Omental fat pad (tissue), 4 donors: ENCODE measurements around the gene UBE2E3. TPM values are rescaled to one million over a fixed set of nuclear protein-coding genes. Genes with fewer than 3 reads are reported as not detected.
"Not testable (repeated sequence)": the region's sequence is repeated elsewhere in the genome, so short reads cannot be mapped to it uniquely, and the experiment has no call there.

Experiments used
- ATAC-seq: fragments of 150-250 bp; one replicate; pipeline ENCODE4 v1.9.1; 2016; ENCODE audit warnings: mild to moderate bottlenecking, moderate library complexity; ENCODE audit not compliant: low FRiP score
- DNase-seq: peaks from one replicate; pipeline ENCODE4 v3.0.0-alpha.2; 2019; ENCODE audit warnings: low spot score
- total RNA-seq, 4 donors: library from RNA; depleted of rRNA; stranded (reverse); fragments of >200 nt; gene quantifications; one replicate each; pipeline ENCODE4 v1.1.0, GENCODE V29; 2016
- TF ChIP-seq, protein P1 (sequence below), 3 donors: fragments of 450-650 bp; IDR thresholded peaks; one replicate each; pipeline ENCODE4 v1.5.1; 2016 to 2017; ENCODE audit warnings: antibody characterized with exemption in 3 of 3, mild to moderate bottlenecking in 3 of 3, moderate library complexity in 2 of 3

The UBE2E3 gene
- total RNA-seq, 4 donors from 2014 or later, result 46.4 to 63.7 (median 55.7) TPM

DNA sequence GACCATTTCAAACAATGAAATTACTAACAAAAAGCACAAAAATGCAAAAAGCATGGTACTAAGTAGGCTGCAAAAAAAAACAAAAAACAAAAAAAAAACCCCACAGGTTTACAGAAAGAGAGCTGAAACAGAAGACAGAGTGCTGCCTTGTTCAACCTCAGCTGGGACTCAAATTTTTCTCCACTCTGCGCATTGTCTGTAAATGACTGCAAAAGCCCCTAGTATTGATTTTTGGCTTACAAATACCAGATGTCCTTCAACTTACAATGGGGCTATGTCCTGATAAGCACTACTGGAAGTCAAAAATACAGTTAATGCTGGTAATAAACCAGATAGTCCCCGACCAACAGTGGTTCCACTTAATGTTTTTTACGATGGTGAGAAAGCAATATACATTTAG, 42.2 kb downstream of the UBE2E3 start:
- no peak for ATAC-seq
- DNase-seq, result no peak

GRCh38 chr2:181025004-181025403, 44.6 kb downstream of the UBE2E3 start:
- ATAC-seq (no peak), DNase-seq (no peak)
- TF ChIP-seq, protein P1, sequence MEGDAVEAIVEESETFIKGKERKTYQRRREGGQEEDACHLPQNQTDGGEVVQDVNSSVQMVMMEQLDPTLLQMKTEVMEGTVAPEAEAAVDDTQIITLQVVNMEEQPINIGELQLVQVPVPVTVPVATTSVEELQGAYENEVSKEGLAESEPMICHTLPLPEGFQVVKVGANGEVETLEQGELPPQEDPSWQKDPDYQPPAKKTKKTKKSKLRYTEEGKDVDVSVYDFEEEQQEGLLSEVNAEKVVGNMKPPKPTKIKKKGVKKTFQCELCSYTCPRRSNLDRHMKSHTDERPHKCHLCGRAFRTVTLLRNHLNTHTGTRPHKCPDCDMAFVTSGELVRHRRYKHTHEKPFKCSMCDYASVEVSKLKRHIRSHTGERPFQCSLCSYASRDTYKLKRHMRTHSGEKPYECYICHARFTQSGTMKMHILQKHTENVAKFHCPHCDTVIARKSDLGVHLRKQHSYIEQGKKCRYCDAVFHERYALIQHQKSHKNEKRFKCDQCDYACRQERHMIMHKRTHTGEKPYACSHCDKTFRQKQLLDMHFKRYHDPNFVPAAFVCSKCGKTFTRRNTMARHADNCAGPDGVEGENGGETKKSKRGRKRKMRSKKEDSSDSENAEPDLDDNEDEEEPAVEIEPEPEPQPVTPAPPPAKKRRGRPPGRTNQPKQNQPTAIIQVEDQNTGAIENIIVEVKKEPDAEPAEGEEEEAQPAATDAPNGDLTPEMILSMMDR (IDR thresholded peaks at IDR 0.05), result no peak

More for the DNA sequence above, 42.2 kb downstream of the UBE2E3 start:
- TF ChIP-seq, protein P1 (IDR thresholded peaks at IDR 0.05), result no peak

- DNase-seq, result no peak
- TF ChIP-seq, protein P1 (IDR thresholded peaks at IDR 0.05), result no peak
- no peak for ATAC-seq
Observed at GRCh38 chr2:181036445-181036844, 56.0 kb downstream of the UBE2E3 start.

DNA sequence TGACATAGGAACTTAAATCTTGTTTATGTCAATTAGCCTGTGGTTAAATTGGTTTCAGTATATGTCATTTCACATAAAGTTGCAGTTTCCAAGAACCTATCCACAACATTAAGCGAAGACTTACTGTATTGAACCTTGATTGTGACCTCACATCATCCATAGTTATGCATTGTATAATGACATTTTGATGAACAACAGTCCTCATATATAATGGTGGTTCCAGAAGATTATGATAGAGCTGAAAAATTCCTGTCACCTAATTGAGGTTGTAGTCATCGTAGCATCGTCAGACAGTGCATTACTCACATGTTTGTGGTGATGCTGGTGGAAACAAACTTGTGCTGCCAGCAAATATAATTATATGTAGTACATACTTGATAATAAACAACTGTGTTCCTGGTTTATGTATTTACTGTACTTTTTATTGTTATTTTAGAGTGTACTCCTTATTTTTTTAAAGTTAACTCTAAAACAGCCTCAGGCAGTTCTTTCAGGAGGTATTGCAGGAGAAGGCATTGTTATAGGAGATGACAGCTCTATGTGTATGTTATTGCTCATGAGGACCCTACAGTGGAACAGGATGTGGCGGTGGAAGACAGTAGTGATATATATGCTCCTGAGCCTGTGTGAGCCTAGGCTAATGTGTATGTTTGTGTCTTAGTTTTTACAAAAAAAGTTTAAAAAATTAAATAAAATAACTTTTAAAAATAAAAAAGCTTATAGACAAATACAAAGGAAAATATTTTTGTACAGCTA, 56.6 kb downstream of the UBE2E3 start:
- TF ChIP-seq, protein P1 (IDR thresholded peaks at IDR 0.05), result no peak
- DNase-seq (no peak), ATAC-seq (no peak)

GRCh38 chr2:181037922-181038321, 57.5 kb downstream of the UBE2E3 start:
- ATAC-seq (no peak), DNase-seq (no peak)
- TF ChIP-seq, protein P1 (IDR thresholded peaks at IDR 0.05), result no peak

GRCh38 chr2:181038796-181039195, 58.4 kb downstream of the UBE2E3 start:
- TF ChIP-seq, protein P1 (IDR thresholded peaks at IDR 0.05), result no peak
- ATAC-seq (no peak), DNase-seq (no peak)

GRCh38 chr2:181040839-181041238, 60.4 kb downstream of the UBE2E3 start:
- ATAC-seq, DNase-seq: not testable (repeated sequence)
